GM19452 (cell line): Measurements from ENCODE around the gene SUPT7L.
"Not testable (repeated sequence)": the region's sequence is repeated elsewhere in the genome, so short reads cannot be mapped to it uniquely, and the experiment has no call there.

Source experiments
- ATAC-seq: cut with Tn5 transposase; IDR thresholded peaks from one replicate; pipeline ENCODE4 v1.9.1; 2021; ENCODE audit not compliant: unreplicated experiment

The SUPT7L gene

GRCh38 chr2:27687232-27687631 is 23.8 kb upstream of the SUPT7L start:
- ATAC-seq = no peak

- ATAC-seq = no peak
Observed at GRCh38 chr2:27685577-27685976, 22.2 kb upstream of the SUPT7L start.

GRCh38 chr2:27685006-27685405 is 21.6 kb upstream of the SUPT7L start:
- ATAC-seq = not testable (repeated sequence)

- peak; percentile 79 for ATAC-seq
Observed at GRCh38 chr2:27683390-27684071, 20.1 kb upstream of the SUPT7L start.

- ATAC-seq = not testable (repeated sequence)
Observed at GRCh38 chr2:27682334-27682771, 18.9 kb upstream of the SUPT7L start.

- no peak for ATAC-seq
Observed at GRCh38 chr2:27681841-27682240, 18.4 kb upstream of the SUPT7L start.

- ATAC-seq = no peak
Observed at GRCh38 chr2:27680571-27680970, 17.2 kb upstream of the SUPT7L start.

GRCh38 chr2:27672723-27673486 is 9.5 kb upstream of the SUPT7L start:
- ATAC-seq = no peak

- no peak for ATAC-seq
Observed at GRCh38 chr2:27671235-27671634, 7.8 kb upstream of the SUPT7L start.

- ATAC-seq = no peak
Observed at GRCh38 chr2:27667446-27667845, 4.0 kb upstream of the SUPT7L start.

- ATAC-seq = no peak
Observed at GRCh38 chr2:27664622-27665363, 1.4 kb upstream of the SUPT7L start.

GRCh38 chr2:27664154-27664574 is 750 bp upstream of the SUPT7L start:
- no peak for ATAC-seq

- ATAC-seq = no peak
Observed at GRCh38 chr2:27661371-27661770, 2.0 kb downstream of the SUPT7L start.

GRCh38 chr2:27655155-27655951 is 8.1 kb downstream of the SUPT7L start:
- no peak for ATAC-seq

- no peak for ATAC-seq
Observed at GRCh38 chr2:27653397-27653796, 10.0 kb downstream of the SUPT7L start.

- ATAC-seq = no peak
Observed at GRCh38 chr2:27652790-27653189, 10.6 kb downstream of the SUPT7L start.

GRCh38 chr2:27652341-27652740 is 11.1 kb downstream of the SUPT7L start:
- ATAC-seq = no peak

GRCh38 chr2:27651056-27651455 is 12.4 kb downstream of the SUPT7L start:
- no peak for ATAC-seq

- ATAC-seq = no peak
Observed at GRCh38 chr2:27647737-27648136, 15.7 kb downstream of the SUPT7L start.

- ATAC-seq = no peak
Observed at GRCh38 chr2:27647289-27647688, 16.1 kb downstream of the SUPT7L start.

- ATAC-seq = no peak
Observed at GRCh38 chr2:27645197-27645596, 18.2 kb downstream of the SUPT7L start.
